GM23338 (cell line): Measurements from ENCODE around the gene SEMA3C. TPM values are rescaled to one million over a fixed set of nuclear protein-coding genes. Genes with fewer than 3 reads are reported as not detected.

ENCODE experiments used
- ATAC-seq: fragments of 200-7000 bp; cut with Tn5 transposase; 3 replicates; pipeline ENCODE4 v1.9.1; 2020
- DNase-seq: peaks from one replicate; pipeline ENCODE4 v3.0.0-alpha.2; 2015; ENCODE audit warnings: low spot score
- H2AFZ ChIP-seq: fragments of 200-600 bp; sonication (generic); 2 replicates; pipeline ENCODE4 v1.8.0; 2016; ENCODE audit warnings: antibody characterized with exemption, mild to moderate bottlenecking, moderate library complexity
- H3F3A ChIP-seq: fragments of 200-600 bp; sonication (generic); replicated peaks from 2 replicates; pipeline ENCODE4 v1.8.0; 2017; ENCODE audit warnings: antibody characterized with exemption, mixed run types, low read depth
- H3K27ac ChIP-seq: fragments of 200-600 bp; sonication (generic); 2 replicates; pipeline ENCODE4 v1.6.1; 2016; ENCODE audit warnings: low read depth
- H3K27me3 ChIP-seq: fragments of 200-600 bp; sonication (generic); 2 replicates; pipeline ENCODE4 v1.8.0; 2016; ENCODE audit warnings: mild to moderate bottlenecking, mixed run types, moderate library complexity; ENCODE audit not compliant: insufficient read depth
- H3K36me3 ChIP-seq: fragments of 200-600 bp; sonication (generic); 2 replicates; pipeline ENCODE4 v1.8.0; 2016; ENCODE audit warnings: mild to moderate bottlenecking; ENCODE audit not compliant: insufficient read depth
- H3K4me1 ChIP-seq: fragments of 200-600 bp; sonication (generic); 2 replicates; pipeline ENCODE4 v1.8.0; 2016; ENCODE audit warnings: mild to moderate bottlenecking, moderate library complexity; ENCODE audit not compliant: insufficient read depth
- H3K4me2 ChIP-seq: fragments of 200-600 bp; sonication (generic); 2 replicates; pipeline ENCODE4 v1.7.1; 2017; ENCODE audit warnings: mixed run types
- H3K4me3 ChIP-seq: fragments of 200-600 bp; sonication (generic); 2 replicates; pipeline ENCODE4 v1.6.1; 2016; ENCODE audit warnings: mixed run types
- H3K79me2 ChIP-seq: fragments of 200-600 bp; sonication (generic); replicated peaks from 2 replicates; pipeline ENCODE4 v1.8.0; 2017; ENCODE audit warnings: mild to moderate bottlenecking; ENCODE audit not compliant: insufficient read depth
- H3K9me2 ChIP-seq: fragments of 200-600 bp; sonication (generic); 2 replicates; pipeline ENCODE4 v1.8.0; 2017; ENCODE audit not compliant: insufficient read depth
- H4K20me1 ChIP-seq: fragments of 200-600 bp; sonication (generic); replicated peaks from 2 replicates; pipeline ENCODE4 v1.8.0; 2017; ENCODE audit warnings: mild to moderate bottlenecking; ENCODE audit not compliant: insufficient read depth
- H3K27ac Mint-ChIP-seq: 2 replicates; pipeline ENCODE4 v1.8.0; 2020; ENCODE audit warnings: inconsistent platforms, mild to moderate bottlenecking, moderate library complexity, mixed read lengths
- H3K27me3 Mint-ChIP-seq: 3 replicates; pipeline ENCODE4 v1.8.0; 2022; ENCODE audit warnings: low read depth, mild to moderate bottlenecking, moderate library complexity, mixed read lengths, inconsistent platforms; ENCODE audit not compliant: insufficient read depth, poor library complexity
- H3K36me3 Mint-ChIP-seq: 3 replicates; pipeline ENCODE4 v1.8.0; 2021; ENCODE audit warnings: low read depth, mild to moderate bottlenecking, inconsistent platforms, moderate library complexity, mixed read lengths
- H3K4me1 Mint-ChIP-seq: 3 replicates; pipeline ENCODE4 v1.8.0; 2020; ENCODE audit warnings: mild to moderate bottlenecking, inconsistent platforms, mixed read lengths
- H3K4me3 Mint-ChIP-seq: 3 replicates; pipeline ENCODE4 v1.8.0; 2021; ENCODE audit warnings: moderate library complexity, mild to moderate bottlenecking, inconsistent platforms, mixed read lengths
- H3K9me3 Mint-ChIP-seq: 3 replicates; pipeline ENCODE4 v1.8.0; 2020; ENCODE audit warnings: moderate library complexity, mild to moderate bottlenecking, inconsistent platforms, mixed read lengths
- STAT1 ChIP-seq: IDR thresholded peaks from one replicate; pipeline ENCODE4 v1.6.1; 2016; ENCODE audit warnings: antibody characterized with exemption; ENCODE audit not compliant: unreplicated experiment
- polyA plus RNA-seq: library from polyadenylated mRNA; unstranded; fragments of >200 nt; fragmentation: Nextera tagmentation; extraction: Ambion mirVana; gene quantifications from 2 replicates; pipeline ENCODE4 v1.2.1, GENCODE V29; 2016
- total RNA-seq: library from RNA; depleted of rRNA; stranded (reverse); fragments of >200 nt; shearing (Covaris generic); gene quantifications from 2 replicates; pipeline ENCODE4 v1.2.3, GENCODE V29; 2014
- TF ChIP-seq, protein P1 (sequence below): IDR thresholded peaks from one replicate; pipeline ENCODE4 v1.6.1; 2018; ENCODE audit warnings: antibody characterized with exemption; ENCODE audit not compliant: unreplicated experiment
- TF ChIP-seq, protein P2 (sequence below), 2 experiments: fragments of 200-600 bp in 1 of 2; sonication (generic) in 1 of 2; conservative IDR thresholded peaks; 2 replicates each; pipeline versions ENCODE4 v1.5.1 to v1.6.1; 2016 to 2017; ENCODE audit warnings: antibody characterized with exemption in 2 of 2, low read depth in 2 of 2, mild to moderate bottlenecking in 2 of 2, moderate library complexity in 1 of 2
- TF ChIP-seq, protein P3 (sequence below): IDR thresholded peaks from 2 replicates; pipeline ENCODE4 v1.6.1; 2016; ENCODE audit warnings: antibody characterized with exemption
- TF ChIP-seq, protein P4 (sequence below): fragments of 250-450 bp; sonication (Bioruptor Pico); IDR thresholded peaks from 2 replicates; pipeline ENCODE4 v1.5.0; 2020; ENCODE audit warnings: mild to moderate bottlenecking, moderate library complexity

Gene SEMA3C
- total and polyA plus RNA-seq, 2 experiments from 2014 or later = 1.0 to 3.5 TPM

DNA sequence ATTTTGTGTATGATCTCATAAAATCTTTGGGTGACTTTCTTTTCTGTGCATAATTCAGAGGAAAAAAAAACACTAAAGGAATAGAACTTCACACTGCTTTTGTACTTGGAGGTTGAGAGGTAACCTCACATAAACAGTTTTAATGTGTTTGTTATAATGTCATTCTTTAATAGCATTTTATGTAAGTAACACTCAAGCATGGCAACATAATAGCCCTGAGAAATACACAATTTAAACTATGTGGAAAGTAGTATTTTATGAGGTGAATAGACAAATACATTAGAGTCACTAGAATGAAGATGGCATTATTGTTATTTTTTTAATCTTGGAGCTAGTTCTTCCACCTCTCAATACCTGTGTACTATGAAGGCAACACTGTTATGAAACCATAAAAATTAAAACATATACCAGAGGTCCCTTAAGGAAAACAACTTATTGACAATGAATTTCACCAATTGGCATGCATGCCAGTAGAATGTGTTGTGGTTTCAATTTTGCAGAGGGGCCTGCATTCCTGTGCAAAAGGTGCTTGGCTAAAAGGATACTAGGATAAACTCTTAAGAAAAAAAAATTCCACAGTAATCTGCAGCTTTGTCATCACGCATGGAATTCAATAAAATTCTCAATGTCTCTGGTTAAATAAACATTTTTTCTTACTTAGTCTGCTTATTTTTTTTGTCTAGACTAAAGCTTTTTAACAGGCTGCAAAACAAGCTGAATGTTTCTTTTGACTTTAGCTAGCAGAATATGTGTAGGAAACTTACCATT, 177.9 kb downstream of the SEMA3C start (continued):
- TF ChIP-seq, protein P1, sequence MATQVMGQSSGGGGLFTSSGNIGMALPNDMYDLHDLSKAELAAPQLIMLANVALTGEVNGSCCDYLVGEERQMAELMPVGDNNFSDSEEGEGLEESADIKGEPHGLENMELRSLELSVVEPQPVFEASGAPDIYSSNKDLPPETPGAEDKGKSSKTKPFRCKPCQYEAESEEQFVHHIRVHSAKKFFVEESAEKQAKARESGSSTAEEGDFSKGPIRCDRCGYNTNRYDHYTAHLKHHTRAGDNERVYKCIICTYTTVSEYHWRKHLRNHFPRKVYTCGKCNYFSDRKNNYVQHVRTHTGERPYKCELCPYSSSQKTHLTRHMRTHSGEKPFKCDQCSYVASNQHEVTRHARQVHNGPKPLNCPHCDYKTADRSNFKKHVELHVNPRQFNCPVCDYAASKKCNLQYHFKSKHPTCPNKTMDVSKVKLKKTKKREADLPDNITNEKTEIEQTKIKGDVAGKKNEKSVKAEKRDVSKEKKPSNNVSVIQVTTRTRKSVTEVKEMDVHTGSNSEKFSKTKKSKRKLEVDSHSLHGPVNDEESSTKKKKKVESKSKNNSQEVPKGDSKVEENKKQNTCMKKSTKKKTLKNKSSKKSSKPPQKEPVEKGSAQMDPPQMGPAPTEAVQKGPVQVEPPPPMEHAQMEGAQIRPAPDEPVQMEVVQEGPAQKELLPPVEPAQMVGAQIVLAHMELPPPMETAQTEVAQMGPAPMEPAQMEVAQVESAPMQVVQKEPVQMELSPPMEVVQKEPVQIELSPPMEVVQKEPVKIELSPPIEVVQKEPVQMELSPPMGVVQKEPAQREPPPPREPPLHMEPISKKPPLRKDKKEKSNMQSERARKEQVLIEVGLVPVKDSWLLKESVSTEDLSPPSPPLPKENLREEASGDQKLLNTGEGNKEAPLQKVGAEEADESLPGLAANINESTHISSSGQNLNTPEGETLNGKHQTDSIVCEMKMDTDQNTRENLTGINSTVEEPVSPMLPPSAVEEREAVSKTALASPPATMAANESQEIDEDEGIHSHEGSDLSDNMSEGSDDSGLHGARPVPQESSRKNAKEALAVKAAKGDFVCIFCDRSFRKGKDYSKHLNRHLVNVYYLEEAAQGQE = no peak
- TF ChIP-seq, protein P2, sequence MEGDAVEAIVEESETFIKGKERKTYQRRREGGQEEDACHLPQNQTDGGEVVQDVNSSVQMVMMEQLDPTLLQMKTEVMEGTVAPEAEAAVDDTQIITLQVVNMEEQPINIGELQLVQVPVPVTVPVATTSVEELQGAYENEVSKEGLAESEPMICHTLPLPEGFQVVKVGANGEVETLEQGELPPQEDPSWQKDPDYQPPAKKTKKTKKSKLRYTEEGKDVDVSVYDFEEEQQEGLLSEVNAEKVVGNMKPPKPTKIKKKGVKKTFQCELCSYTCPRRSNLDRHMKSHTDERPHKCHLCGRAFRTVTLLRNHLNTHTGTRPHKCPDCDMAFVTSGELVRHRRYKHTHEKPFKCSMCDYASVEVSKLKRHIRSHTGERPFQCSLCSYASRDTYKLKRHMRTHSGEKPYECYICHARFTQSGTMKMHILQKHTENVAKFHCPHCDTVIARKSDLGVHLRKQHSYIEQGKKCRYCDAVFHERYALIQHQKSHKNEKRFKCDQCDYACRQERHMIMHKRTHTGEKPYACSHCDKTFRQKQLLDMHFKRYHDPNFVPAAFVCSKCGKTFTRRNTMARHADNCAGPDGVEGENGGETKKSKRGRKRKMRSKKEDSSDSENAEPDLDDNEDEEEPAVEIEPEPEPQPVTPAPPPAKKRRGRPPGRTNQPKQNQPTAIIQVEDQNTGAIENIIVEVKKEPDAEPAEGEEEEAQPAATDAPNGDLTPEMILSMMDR (conservative IDR thresholded peaks at IDR 0.05; ENCODE audit: low read depth in 2 of 2) = no peak
- TF ChIP-seq STAT1 = no peak
- TF ChIP-seq, protein P3, sequence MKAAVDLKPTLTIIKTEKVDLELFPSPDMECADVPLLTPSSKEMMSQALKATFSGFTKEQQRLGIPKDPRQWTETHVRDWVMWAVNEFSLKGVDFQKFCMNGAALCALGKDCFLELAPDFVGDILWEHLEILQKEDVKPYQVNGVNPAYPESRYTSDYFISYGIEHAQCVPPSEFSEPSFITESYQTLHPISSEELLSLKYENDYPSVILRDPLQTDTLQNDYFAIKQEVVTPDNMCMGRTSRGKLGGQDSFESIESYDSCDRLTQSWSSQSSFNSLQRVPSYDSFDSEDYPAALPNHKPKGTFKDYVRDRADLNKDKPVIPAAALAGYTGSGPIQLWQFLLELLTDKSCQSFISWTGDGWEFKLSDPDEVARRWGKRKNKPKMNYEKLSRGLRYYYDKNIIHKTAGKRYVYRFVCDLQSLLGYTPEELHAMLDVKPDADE = no peak

DNA sequence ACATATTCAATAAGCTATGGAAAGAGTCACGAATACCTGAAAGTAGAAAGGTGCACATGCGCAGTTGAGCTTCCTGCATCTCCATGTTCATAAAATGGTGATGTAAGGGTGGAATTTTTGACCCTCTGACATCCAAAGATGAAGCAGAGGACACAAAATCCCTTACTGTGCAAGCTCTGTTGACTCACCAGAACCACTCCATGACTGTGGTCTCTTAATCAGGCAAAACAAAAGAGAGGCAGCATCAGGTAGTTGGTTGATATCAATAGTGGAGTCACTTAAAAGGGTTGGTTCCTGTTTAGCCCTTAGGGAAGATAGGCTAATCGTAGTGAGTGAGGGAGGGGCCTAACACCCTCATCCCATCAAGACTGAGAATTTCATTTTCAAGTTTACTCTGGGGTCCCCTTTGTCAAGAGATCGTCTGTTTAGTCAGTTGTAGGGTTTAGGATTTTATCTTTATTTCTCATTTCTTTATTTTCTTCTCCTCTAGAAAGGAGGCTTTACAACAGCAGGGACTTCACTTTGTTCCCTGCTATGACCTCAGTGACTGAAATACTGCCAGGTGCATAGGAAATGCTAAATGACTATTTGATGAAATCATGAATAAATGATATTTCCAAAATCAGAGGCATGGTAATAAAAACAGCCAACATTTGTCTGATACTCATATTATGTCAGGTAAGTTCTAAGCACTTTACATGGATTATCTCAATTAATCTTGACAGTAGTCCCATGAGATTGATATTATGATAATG, 182.3 kb downstream of the SEMA3C start:
- Mint-ChIP-seq H3K9me3 (no peaks in the 10 kb centered on the region; the same call in 2 of the 3 replicates), H3K27ac (no peak overlapping the region), H3K27me3 (no peaks in the 10 kb centered on the region), H3K4me3 (no peak overlapping the region), H3K4me1 (peaks cover 3% of the 10 kb centered on the region), H3K36me3 (no peaks in the 10 kb centered on the region)
- DNase-seq (no peak), ATAC-seq (no peak)
- no peaks in the 10 kb centered on the region; the same call in 1 of the 2 replicates for H3K9me2 ChIP-seq
- H3K79me2 ChIP-seq = no peaks in the 10 kb centered on the region
- no peak overlapping the region for H3K4me2 ChIP-seq
- no peak overlapping the region for H3K4me3 ChIP-seq
- H3K4me1 ChIP-seq = no peaks in the 10 kb centered on the region
- H3F3A ChIP-seq = no peaks in the 10 kb centered on the region
- H3K36me3 ChIP-seq = no peaks in the 10 kb centered on the region
- H4K20me1 ChIP-seq = no peaks in the 10 kb centered on the region
- no peak overlapping the region for H3K27ac ChIP-seq
- H3K27me3 ChIP-seq = no peaks in the 10 kb centered on the region
- no peak overlapping the region for H2AFZ ChIP-seq
- TF ChIP-seq, protein P4, sequence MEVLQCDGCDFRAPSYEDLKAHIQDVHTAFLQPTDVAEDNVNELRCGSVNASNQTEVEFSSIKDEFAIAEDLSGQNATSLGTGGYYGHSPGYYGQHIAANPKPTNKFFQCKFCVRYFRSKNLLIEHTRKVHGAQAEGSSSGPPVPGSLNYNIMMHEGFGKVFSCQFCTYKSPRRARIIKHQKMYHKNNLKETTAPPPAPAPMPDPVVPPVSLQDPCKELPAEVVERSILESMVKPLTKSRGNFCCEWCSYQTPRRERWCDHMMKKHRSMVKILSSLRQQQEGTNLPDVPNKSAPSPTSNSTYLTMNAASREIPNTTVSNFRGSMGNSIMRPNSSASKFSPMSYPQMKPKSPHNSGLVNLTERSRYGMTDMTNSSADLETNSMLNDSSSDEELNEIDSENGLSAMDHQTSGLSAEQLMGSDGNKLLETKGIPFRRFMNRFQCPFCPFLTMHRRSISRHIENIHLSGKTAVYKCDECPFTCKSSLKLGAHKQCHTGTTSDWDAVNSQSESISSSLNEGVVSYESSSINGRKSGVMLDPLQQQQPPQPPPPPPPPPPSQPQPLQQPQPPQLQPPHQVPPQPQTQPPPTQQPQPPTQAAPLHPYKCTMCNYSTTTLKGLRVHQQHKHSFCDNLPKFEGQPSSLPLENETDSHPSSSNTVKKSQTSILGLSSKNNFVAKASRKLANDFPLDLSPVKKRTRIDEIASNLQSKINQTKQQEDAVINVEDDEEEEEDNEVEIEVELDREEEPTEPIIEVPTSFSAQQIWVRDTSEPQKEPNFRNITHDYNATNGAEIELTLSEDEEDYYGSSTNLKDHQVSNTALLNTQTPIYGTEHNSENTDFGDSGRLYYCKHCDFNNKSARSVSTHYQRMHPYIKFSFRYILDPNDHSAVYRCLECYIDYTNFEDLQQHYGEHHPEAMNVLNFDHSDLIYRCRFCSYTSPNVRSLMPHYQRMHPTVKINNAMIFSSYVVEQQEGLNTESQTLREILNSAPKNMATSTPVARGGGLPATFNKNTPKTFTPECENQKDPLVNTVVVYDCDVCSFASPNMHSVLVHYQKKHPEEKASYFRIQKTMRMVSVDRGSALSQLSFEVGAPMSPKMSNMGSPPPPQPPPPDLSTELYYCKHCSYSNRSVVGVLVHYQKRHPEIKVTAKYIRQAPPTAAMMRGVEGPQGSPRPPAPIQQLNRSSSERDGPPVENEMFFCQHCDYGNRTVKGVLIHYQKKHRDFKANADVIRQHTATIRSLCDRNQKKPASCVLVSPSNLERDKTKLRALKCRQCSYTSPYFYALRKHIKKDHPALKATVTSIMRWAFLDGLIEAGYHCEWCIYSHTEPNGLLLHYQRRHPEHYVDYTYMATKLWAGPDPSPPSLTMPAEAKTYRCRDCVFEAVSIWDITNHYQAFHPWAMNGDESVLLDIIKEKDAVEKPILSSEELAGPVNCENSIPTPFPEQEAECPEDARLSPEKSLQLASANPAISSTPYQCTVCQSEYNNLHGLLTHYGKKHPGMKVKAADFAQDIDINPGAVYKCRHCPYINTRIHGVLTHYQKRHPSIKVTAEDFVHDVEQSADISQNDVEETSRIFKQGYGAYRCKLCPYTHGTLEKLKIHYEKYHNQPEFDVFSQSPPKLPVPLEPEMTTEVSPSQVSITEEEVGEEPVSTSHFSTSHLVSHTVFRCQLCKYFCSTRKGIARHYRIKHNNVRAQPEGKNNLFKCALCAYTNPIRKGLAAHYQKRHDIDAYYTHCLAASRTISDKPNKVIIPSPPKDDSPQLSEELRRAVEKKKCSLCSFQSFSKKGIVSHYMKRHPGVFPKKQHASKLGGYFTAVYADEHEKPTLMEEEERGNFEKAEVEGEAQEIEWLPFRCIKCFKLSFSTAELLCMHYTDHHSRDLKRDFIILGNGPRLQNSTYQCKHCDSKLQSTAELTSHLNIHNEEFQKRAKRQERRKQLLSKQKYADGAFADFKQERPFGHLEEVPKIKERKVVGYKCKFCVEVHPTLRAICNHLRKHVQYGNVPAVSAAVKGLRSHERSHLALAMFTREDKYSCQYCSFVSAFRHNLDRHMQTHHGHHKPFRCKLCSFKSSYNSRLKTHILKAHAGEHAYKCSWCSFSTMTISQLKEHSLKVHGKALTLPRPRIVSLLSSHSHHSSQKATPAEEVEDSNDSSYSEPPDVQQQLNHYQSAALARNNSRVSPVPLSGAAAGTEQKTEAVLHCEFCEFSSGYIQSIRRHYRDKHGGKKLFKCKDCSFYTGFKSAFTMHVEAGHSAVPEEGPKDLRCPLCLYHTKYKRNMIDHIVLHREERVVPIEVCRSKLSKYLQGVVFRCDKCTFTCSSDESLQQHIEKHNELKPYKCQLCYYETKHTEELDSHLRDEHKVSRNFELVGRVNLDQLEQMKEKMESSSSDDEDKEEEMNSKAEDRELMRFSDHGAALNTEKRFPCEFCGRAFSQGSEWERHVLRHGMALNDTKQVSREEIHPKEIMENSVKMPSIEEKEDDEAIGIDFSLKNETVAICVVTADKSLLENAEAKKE (CRISPR knock-in tag) = no peak
- TF ChIP-seq, protein P3 = no peak
